GM23338 (cell line): ENCODE results near the gene MKNK2. TPM values are rescaled to one million over a fixed set of nuclear protein-coding genes. Genes with fewer than 3 reads are reported as not detected.

Experiments used
- ATAC-seq: fragments of 200-7000 bp; cut with Tn5 transposase; 3 replicates; pipeline ENCODE4 v1.9.1; 2020
- DNase-seq: peaks from one replicate; pipeline ENCODE4 v3.0.0-alpha.2; 2015; ENCODE audit warnings: low spot score
- H2AFZ ChIP-seq: fragments of 200-600 bp; sonication (generic); 2 replicates; pipeline ENCODE4 v1.8.0; 2016; ENCODE audit warnings: antibody characterized with exemption, mild to moderate bottlenecking, moderate library complexity
- H3F3A ChIP-seq: fragments of 200-600 bp; sonication (generic); replicated peaks from 2 replicates; pipeline ENCODE4 v1.8.0; 2017; ENCODE audit warnings: antibody characterized with exemption, mixed run types, low read depth
- H3K27ac ChIP-seq: fragments of 200-600 bp; sonication (generic); 2 replicates; pipeline ENCODE4 v1.6.1; 2016; ENCODE audit warnings: low read depth
- H3K27me3 ChIP-seq: fragments of 200-600 bp; sonication (generic); 2 replicates; pipeline ENCODE4 v1.8.0; 2016; ENCODE audit warnings: mild to moderate bottlenecking, mixed run types, moderate library complexity; ENCODE audit not compliant: insufficient read depth
- H3K36me3 ChIP-seq: fragments of 200-600 bp; sonication (generic); 2 replicates; pipeline ENCODE4 v1.8.0; 2016; ENCODE audit warnings: mild to moderate bottlenecking; ENCODE audit not compliant: insufficient read depth
- H3K4me1 ChIP-seq: fragments of 200-600 bp; sonication (generic); 2 replicates; pipeline ENCODE4 v1.8.0; 2016; ENCODE audit warnings: mild to moderate bottlenecking, moderate library complexity; ENCODE audit not compliant: insufficient read depth
- H3K4me2 ChIP-seq: fragments of 200-600 bp; sonication (generic); 2 replicates; pipeline ENCODE4 v1.7.1; 2017; ENCODE audit warnings: mixed run types
- H3K4me3 ChIP-seq: fragments of 200-600 bp; sonication (generic); 2 replicates; pipeline ENCODE4 v1.6.1; 2016; ENCODE audit warnings: mixed run types
- H3K79me2 ChIP-seq: fragments of 200-600 bp; sonication (generic); replicated peaks from 2 replicates; pipeline ENCODE4 v1.8.0; 2017; ENCODE audit warnings: mild to moderate bottlenecking; ENCODE audit not compliant: insufficient read depth
- H3K9me2 ChIP-seq: fragments of 200-600 bp; sonication (generic); 2 replicates; pipeline ENCODE4 v1.8.0; 2017; ENCODE audit not compliant: insufficient read depth
- H4K20me1 ChIP-seq: fragments of 200-600 bp; sonication (generic); replicated peaks from 2 replicates; pipeline ENCODE4 v1.8.0; 2017; ENCODE audit warnings: mild to moderate bottlenecking; ENCODE audit not compliant: insufficient read depth
- H3K27ac Mint-ChIP-seq: 2 replicates; pipeline ENCODE4 v1.8.0; 2020; ENCODE audit warnings: inconsistent platforms, mild to moderate bottlenecking, moderate library complexity, mixed read lengths
- H3K27me3 Mint-ChIP-seq: 3 replicates; pipeline ENCODE4 v1.8.0; 2022; ENCODE audit warnings: low read depth, mild to moderate bottlenecking, moderate library complexity, mixed read lengths, inconsistent platforms; ENCODE audit not compliant: insufficient read depth, poor library complexity
- H3K36me3 Mint-ChIP-seq: 3 replicates; pipeline ENCODE4 v1.8.0; 2021; ENCODE audit warnings: low read depth, mild to moderate bottlenecking, inconsistent platforms, moderate library complexity, mixed read lengths
- H3K4me1 Mint-ChIP-seq: 3 replicates; pipeline ENCODE4 v1.8.0; 2020; ENCODE audit warnings: mild to moderate bottlenecking, inconsistent platforms, mixed read lengths
- H3K4me3 Mint-ChIP-seq: 3 replicates; pipeline ENCODE4 v1.8.0; 2021; ENCODE audit warnings: moderate library complexity, mild to moderate bottlenecking, inconsistent platforms, mixed read lengths
- H3K9me3 Mint-ChIP-seq: 3 replicates; pipeline ENCODE4 v1.8.0; 2020; ENCODE audit warnings: moderate library complexity, mild to moderate bottlenecking, inconsistent platforms, mixed read lengths
- EZH2phosphoT487 ChIP-seq: fragments of 200-600 bp; sonication (generic); IDR thresholded peaks from one replicate; pipeline ENCODE4 v1.8.1; 2018; ENCODE audit warnings: antibody characterized with exemption; ENCODE audit not compliant: unreplicated experiment
- JUNB ChIP-seq: IDR thresholded peaks from one replicate; pipeline ENCODE4 v1.6.1; 2016; ENCODE audit warnings: antibody characterized with exemption; ENCODE audit not compliant: unreplicated experiment
- NANOG ChIP-seq: IDR thresholded peaks from 2 replicates; pipeline ENCODE4 v1.6.1; 2016; ENCODE audit warnings: antibody characterized with exemption, borderline replicate concordance
- POLR2AphosphoS5 ChIP-seq: IDR thresholded peaks from 2 replicates; pipeline ENCODE4 v1.6.1; 2016; ENCODE audit warnings: antibody characterized with exemption, low read depth
- ZNF114 ChIP-seq: fragments of 250-450 bp; sonication (Bioruptor Pico); IDR thresholded peaks from 2 replicates; pipeline ENCODE4 v1.5.0; 2020; ENCODE audit warnings: mild to moderate bottlenecking, moderate library complexity
- ZNF331 ChIP-seq: fragments of 250-450 bp; sonication (Bioruptor Pico); IDR thresholded peaks from 2 replicates; pipeline ENCODE4 v1.5.0; 2020; ENCODE audit warnings: low read depth, mild to moderate bottlenecking, moderate library complexity
- ZNF462 ChIP-seq: fragments of 250-450 bp; sonication (Bioruptor Pico); IDR thresholded peaks from 2 replicates; pipeline ENCODE4 v1.5.0; 2020; ENCODE audit warnings: mild to moderate bottlenecking, moderate library complexity
- polyA plus RNA-seq: library from polyadenylated mRNA; unstranded; fragments of >200 nt; fragmentation: Nextera tagmentation; extraction: Ambion mirVana; gene quantifications from 2 replicates; pipeline ENCODE4 v1.2.1, GENCODE V29; 2016
- total RNA-seq: library from RNA; depleted of rRNA; stranded (reverse); fragments of >200 nt; shearing (Covaris generic); gene quantifications from 2 replicates; pipeline ENCODE4 v1.2.3, GENCODE V29; 2014
- TF ChIP-seq, protein P1 (sequence below): IDR thresholded peaks from 2 replicates; pipeline ENCODE4 v1.6.1; 2016; ENCODE audit warnings: antibody characterized with exemption
- TF ChIP-seq, protein P2 (sequence below): IDR thresholded peaks from one replicate; pipeline ENCODE4 v1.6.1; 2018; ENCODE audit warnings: antibody characterized with exemption; ENCODE audit not compliant: unreplicated experiment
- TF ChIP-seq, protein P3 (sequence below), 2 experiments: fragments of 200-600 bp in 1 of 2; sonication (generic) in 1 of 2; conservative IDR thresholded peaks; 2 replicates each; pipeline versions ENCODE4 v1.5.1 to v1.6.1; 2016 to 2017; ENCODE audit warnings: antibody characterized with exemption in 2 of 2, low read depth in 2 of 2, mild to moderate bottlenecking in 2 of 2, moderate library complexity in 1 of 2

The MKNK2 gene
- total and polyA plus RNA-seq, 2 experiments from 2014 or later = 71.0 to 159 TPM

- TF ChIP-seq, protein P1, sequence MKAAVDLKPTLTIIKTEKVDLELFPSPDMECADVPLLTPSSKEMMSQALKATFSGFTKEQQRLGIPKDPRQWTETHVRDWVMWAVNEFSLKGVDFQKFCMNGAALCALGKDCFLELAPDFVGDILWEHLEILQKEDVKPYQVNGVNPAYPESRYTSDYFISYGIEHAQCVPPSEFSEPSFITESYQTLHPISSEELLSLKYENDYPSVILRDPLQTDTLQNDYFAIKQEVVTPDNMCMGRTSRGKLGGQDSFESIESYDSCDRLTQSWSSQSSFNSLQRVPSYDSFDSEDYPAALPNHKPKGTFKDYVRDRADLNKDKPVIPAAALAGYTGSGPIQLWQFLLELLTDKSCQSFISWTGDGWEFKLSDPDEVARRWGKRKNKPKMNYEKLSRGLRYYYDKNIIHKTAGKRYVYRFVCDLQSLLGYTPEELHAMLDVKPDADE = no peak
- no peak for TF ChIP-seq JUNB
- TF ChIP-seq, protein P2, sequence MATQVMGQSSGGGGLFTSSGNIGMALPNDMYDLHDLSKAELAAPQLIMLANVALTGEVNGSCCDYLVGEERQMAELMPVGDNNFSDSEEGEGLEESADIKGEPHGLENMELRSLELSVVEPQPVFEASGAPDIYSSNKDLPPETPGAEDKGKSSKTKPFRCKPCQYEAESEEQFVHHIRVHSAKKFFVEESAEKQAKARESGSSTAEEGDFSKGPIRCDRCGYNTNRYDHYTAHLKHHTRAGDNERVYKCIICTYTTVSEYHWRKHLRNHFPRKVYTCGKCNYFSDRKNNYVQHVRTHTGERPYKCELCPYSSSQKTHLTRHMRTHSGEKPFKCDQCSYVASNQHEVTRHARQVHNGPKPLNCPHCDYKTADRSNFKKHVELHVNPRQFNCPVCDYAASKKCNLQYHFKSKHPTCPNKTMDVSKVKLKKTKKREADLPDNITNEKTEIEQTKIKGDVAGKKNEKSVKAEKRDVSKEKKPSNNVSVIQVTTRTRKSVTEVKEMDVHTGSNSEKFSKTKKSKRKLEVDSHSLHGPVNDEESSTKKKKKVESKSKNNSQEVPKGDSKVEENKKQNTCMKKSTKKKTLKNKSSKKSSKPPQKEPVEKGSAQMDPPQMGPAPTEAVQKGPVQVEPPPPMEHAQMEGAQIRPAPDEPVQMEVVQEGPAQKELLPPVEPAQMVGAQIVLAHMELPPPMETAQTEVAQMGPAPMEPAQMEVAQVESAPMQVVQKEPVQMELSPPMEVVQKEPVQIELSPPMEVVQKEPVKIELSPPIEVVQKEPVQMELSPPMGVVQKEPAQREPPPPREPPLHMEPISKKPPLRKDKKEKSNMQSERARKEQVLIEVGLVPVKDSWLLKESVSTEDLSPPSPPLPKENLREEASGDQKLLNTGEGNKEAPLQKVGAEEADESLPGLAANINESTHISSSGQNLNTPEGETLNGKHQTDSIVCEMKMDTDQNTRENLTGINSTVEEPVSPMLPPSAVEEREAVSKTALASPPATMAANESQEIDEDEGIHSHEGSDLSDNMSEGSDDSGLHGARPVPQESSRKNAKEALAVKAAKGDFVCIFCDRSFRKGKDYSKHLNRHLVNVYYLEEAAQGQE = no peak
- TF ChIP-seq ZNF114 (CRISPR knock-in tag) = no peak
- TF ChIP-seq, protein P3, sequence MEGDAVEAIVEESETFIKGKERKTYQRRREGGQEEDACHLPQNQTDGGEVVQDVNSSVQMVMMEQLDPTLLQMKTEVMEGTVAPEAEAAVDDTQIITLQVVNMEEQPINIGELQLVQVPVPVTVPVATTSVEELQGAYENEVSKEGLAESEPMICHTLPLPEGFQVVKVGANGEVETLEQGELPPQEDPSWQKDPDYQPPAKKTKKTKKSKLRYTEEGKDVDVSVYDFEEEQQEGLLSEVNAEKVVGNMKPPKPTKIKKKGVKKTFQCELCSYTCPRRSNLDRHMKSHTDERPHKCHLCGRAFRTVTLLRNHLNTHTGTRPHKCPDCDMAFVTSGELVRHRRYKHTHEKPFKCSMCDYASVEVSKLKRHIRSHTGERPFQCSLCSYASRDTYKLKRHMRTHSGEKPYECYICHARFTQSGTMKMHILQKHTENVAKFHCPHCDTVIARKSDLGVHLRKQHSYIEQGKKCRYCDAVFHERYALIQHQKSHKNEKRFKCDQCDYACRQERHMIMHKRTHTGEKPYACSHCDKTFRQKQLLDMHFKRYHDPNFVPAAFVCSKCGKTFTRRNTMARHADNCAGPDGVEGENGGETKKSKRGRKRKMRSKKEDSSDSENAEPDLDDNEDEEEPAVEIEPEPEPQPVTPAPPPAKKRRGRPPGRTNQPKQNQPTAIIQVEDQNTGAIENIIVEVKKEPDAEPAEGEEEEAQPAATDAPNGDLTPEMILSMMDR (conservative IDR thresholded peaks at IDR 0.05; ENCODE audit: low read depth in 2 of 2) = no peak
- no peak for TF ChIP-seq EZH2phosphoT487
- TF ChIP-seq ZNF331 (CRISPR knock-in tag) = no peak
- TF ChIP-seq POLR2AphosphoS5 = no peak
- no peak for TF ChIP-seq NANOG
These were observed 38.6 kb upstream of the MKNK2 start (continued) for GRCh38 chr19:2089727-2090053.

- ATAC-seq = no peak
- peak overlapping the region; percentile 77 for H3K27ac Mint-ChIP-seq
These were observed 38.1 kb upstream of the MKNK2 start for GRCh38 chr19:2089001-2089711.

More at GRCh38 chr19:2089001-2089711, 38.1 kb upstream of the MKNK2 start:
- Mint-ChIP-seq H3K4me3 (no peak overlapping the region), H3K9me3 (no peaks in the 10 kb centered on the region), H3K36me3 (no peaks in the 10 kb centered on the region), H3K4me1 (peaks cover 21% of the 10 kb centered on the region), H3K27me3 (peaks cover 4% of the 10 kb centered on the region)
- no peak for DNase-seq
- Histone ChIP-seq H4K20me1 (no peaks in the 10 kb centered on the region), H3F3A (peaks cover 3% of the 10 kb centered on the region; the same call in 1 of the 2 replicates), H2AFZ (no peak overlapping the region), H3K9me2 (no peaks in the 10 kb centered on the region), H3K36me3 (no peaks in the 10 kb centered on the region), H3K4me2 (no peak overlapping the region), H3K27ac (peak overlapping the region; percentile 59; the same call in 1 of the 2 replicates), H3K27me3 (no peaks in the 10 kb centered on the region), H3K4me1 (peaks cover 5% of the 10 kb centered on the region; the same call in 1 of the 2 replicates), H3K4me3 (no peak overlapping the region), H3K79me2 (no peaks in the 10 kb centered on the region)
- TF ChIP-seq ZNF114 (CRISPR knock-in tag) (no peak), JUNB (no peak), POLR2AphosphoS5 (no peak), ZNF462 (CRISPR knock-in tag) (no peak)
